Measurements from ENCODE around the gene NRROS. TPM values are rescaled to one million over a fixed set of nuclear protein-coding genes. Genes with fewer than 3 reads are reported as not detected.
A peak's percentile ranks its signal among the peaks of the same experiment; 100 is the strongest.

The NRROS gene
- total and polyA plus RNA-seq, 10 of the 15 experiments (the other 5 are each of a cell fraction or from before 2014, with no cell fraction given), result 0.35 to 42.2 (median 12.6) TPM

- H4K20me1 ChIP-seq (ENCODE audit: control insufficient read depth, insufficient read depth), result no peaks in the 10 kb centered on the region
- WGBS (ENCODE audit: insufficient coverage, insufficient replicate concordance, low lambda C conversion rate, missing lambda C conversion rate), result 99% methylated on average over 35 of the region's 35 CpGs
- SMC1A ChIA-PET (ENCODE audit: uncharacterized antibody, unreplicated experiment), result interaction anchor here (1.5 to 1.6 kb wide), 2 partner anchors 10 to 18 kb away, joined by 3 to 6 read pairs; no protein-coding TSS in a partner anchor
Measured at GRCh38 chr3:196659901-196660351, 20.4 kb downstream of the NRROS start.

More at GRCh38 chr3:196659901-196660351, 20.4 kb downstream of the NRROS start:
- intact Hi-C loops (cut with micrococcal nuclease; ENCODE audit: unreplicated experiment), result no loop called here
- no peak overlapping the region for H3K4me3 ChIP-seq
- FAIRE-seq (no peak), ATAC-seq (no peak), DNase-seq (ENCODE audit: low read depth, low spot score) (no peak)
- H3K27me3 ChIP-seq (replicated peaks in 1 of 2; ENCODE audit: control insufficient read depth in 2 of 2, insufficient read depth in 2 of 2, low read length in 1 of 2), result no peaks in the 10 kb centered on the region
- RAD21 ChIA-PET (ENCODE audit: unreplicated experiment), result interaction anchor here (1.3 kb wide), 1 partner anchor 50 kb away, joined by 4 read pairs; no protein-coding TSS in a partner anchor
- H3K4me2 ChIP-seq (ENCODE audit: control insufficient read depth, insufficient read depth), result no peak overlapping the region
- no peak overlapping the region for H2AFZ ChIP-seq (ENCODE audit: control insufficient read depth, low read depth, low read length)
- H3K27ac ChIP-seq (ENCODE audit: control insufficient read depth, insufficient read depth), result no peak overlapping the region
- H3K9ac ChIP-seq (ENCODE audit: control insufficient read depth, insufficient read depth, low read length), result no peak overlapping the region
- no peaks in the 10 kb centered on the region for H3K4me1 ChIP-seq (ENCODE audit: control insufficient read depth, insufficient read depth, low read length)
- no TSS peak for BruUV-seq (replicated peaks)
- H3K9me3 ChIP-seq (replicated peaks; ENCODE audit: control insufficient read depth, insufficient read depth, low read length), result no peaks in the 10 kb centered on the region
- no peaks in the 10 kb centered on the region for H3K79me2 ChIP-seq (ENCODE audit: control insufficient read depth, insufficient read depth, low read length)
- CTCF ChIA-PET, result interaction anchor here (1.5 kb wide), 1 partner anchor 34 kb away, joined by 3 read pairs; no protein-coding TSS in a partner anchor
- TF ChIP-seq POLR2A (IDR thresholded peaks at IDR 0.05; ENCODE audit: low read depth, low read length) (peak; percentile 65; the same call in 1 of the 2 replicates), POLR2AphosphoS5 (IDR thresholded peaks at IDR 0.05; ENCODE audit: low read length) (peak; percentile 16; the same call in 1 of the 2 replicates), NFIC (IDR thresholded peaks at IDR 0.05; ENCODE audit: low read depth, low read length) (no peak), JUND (IDR thresholded peaks at IDR 0.05; ENCODE audit: low read depth, low read length) (no peak), HDAC2 (IDR thresholded peaks at IDR 0.05) (no peak), BCLAF1 (IDR thresholded peaks at IDR 0.05) (no peak)
- TF ChIP-seq, protein P1, sequence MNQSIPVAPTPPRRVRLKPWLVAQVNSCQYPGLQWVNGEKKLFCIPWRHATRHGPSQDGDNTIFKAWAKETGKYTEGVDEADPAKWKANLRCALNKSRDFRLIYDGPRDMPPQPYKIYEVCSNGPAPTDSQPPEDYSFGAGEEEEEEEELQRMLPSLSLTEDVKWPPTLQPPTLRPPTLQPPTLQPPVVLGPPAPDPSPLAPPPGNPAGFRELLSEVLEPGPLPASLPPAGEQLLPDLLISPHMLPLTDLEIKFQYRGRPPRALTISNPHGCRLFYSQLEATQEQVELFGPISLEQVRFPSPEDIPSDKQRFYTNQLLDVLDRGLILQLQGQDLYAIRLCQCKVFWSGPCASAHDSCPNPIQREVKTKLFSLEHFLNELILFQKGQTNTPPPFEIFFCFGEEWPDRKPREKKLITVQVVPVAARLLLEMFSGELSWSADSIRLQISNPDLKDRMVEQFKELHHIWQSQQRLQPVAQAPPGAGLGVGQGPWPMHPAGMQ (IDR thresholded peaks at IDR 0.05; ENCODE audit: borderline replicate concordance), result no peak
- POLR2A ChIA-PET, result no interaction called here
- in situ Hi-C loops (cut with MboI), result no loop called here
- peaks cover 28 to 32% of the 10 kb centered on the region in 2 experiments for H3K36me3 ChIP-seq (ENCODE audit: control insufficient read depth in 2 of 2, insufficient read depth in 2 of 2, low read length in 1 of 2)

Measured in GM12878 (cell line).